Measurements from ENCODE around the gene HSPE1.

- TF ChIP-seq POLR2A (IDR thresholded peaks at IDR 0.05) = no peak
- TF ChIP-seq, protein P1, sequence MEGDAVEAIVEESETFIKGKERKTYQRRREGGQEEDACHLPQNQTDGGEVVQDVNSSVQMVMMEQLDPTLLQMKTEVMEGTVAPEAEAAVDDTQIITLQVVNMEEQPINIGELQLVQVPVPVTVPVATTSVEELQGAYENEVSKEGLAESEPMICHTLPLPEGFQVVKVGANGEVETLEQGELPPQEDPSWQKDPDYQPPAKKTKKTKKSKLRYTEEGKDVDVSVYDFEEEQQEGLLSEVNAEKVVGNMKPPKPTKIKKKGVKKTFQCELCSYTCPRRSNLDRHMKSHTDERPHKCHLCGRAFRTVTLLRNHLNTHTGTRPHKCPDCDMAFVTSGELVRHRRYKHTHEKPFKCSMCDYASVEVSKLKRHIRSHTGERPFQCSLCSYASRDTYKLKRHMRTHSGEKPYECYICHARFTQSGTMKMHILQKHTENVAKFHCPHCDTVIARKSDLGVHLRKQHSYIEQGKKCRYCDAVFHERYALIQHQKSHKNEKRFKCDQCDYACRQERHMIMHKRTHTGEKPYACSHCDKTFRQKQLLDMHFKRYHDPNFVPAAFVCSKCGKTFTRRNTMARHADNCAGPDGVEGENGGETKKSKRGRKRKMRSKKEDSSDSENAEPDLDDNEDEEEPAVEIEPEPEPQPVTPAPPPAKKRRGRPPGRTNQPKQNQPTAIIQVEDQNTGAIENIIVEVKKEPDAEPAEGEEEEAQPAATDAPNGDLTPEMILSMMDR (IDR thresholded peaks at IDR 0.05) = no peak
Observed at GRCh38 chr2:197464175-197464574, 36.0 kb upstream of the HSPE1 start.

Measured in esophagus squamous epithelium (tissue), 4 donors.